Cardiac muscle cell (in vitro differentiated cells and primary cell): ENCODE measurements around the gene ACTBL2. TPM values are rescaled to one million over a fixed set of nuclear protein-coding genes. Genes with fewer than 3 reads are reported as not detected.
A peak's percentile ranks its signal among the peaks of the same experiment; 100 is the strongest.

Experiments used
- DNase-seq, 2 donors: peaks; one replicate each; pipeline versions ENCODE4 v3.0.0 to v3.0.0-alpha.2; 2010 to 2017; ENCODE audit warnings: low read depth in 1 of 2, low spot score in 1 of 2
- H3K27ac ChIP-seq: fragments of 200-600 bp; sonication (generic); 2 replicates; pipeline ENCODE4 v1.5.1; 2016
- H3K27me3 ChIP-seq: fragments of 200-600 bp; sonication (generic); 2 replicates; pipeline ENCODE4 v1.6.0; 2016; ENCODE audit warnings: control low read depth
- H3K36me3 ChIP-seq: fragments of 200-600 bp; sonication (generic); 2 replicates; pipeline ENCODE4 v1.5.1; 2016; ENCODE audit warnings: control low read depth
- H3K4me1 ChIP-seq: fragments of 200-600 bp; sonication (generic); 2 replicates; pipeline ENCODE4 v1.8.1; 2017; ENCODE audit warnings: low read depth, mild to moderate bottlenecking, mixed run types
- H3K4me3 ChIP-seq: fragments of 200-600 bp; sonication (generic); 2 replicates; pipeline ENCODE4 v1.5.1; 2016; ENCODE audit warnings: mild to moderate bottlenecking
- H3K9me3 ChIP-seq: fragments of 200-600 bp; sonication (generic); 2 replicates; pipeline ENCODE4 v1.5.1; 2017; ENCODE audit warnings: low read depth, mild to moderate bottlenecking, control low read depth
- CTCF ChIP-seq: IDR thresholded peaks from 2 replicates; pipeline ENCODE4 v1.5.1; 2012; ENCODE audit warnings: low read depth, mild to moderate bottlenecking, low read length
- polyA plus RNA-seq: library from polyadenylated mRNA; unstranded; fragments of >200 nt; fragmentation: Nextera tagmentation; extraction: Ambion mirVana; gene quantifications from 2 replicates; pipeline ENCODE4 v1.2.1, GENCODE V29; 2016
- total RNA-seq: library from RNA; depleted of rRNA; stranded (reverse); fragments of >200 nt; gene quantifications from 2 replicates; pipeline ENCODE4 v1.2.3, GENCODE V29; 2016

ACTBL2 gene
- total and polyA plus RNA-seq, 2 experiments from 2014 or later = not detected

- no peak for TF ChIP-seq CTCF
- H3K27me3 ChIP-seq = no peaks in the 10 kb centered on the region
- H3K4me1 ChIP-seq = peaks cover 11% of the 10 kb centered on the region
- H3K27ac ChIP-seq = no peak overlapping the region
- no peaks in the 10 kb centered on the region for H3K36me3 ChIP-seq
- H3K9me3 ChIP-seq = no peaks in the 10 kb centered on the region
- DNase-seq = no peak
- H3K4me3 ChIP-seq = no peak overlapping the region
Observed at GRCh38 chr5:57505272-57506200, 22.9 kb upstream of the ACTBL2 start.

- no peak for DNase-seq
- Histone ChIP-seq H3K4me3 (no peak overlapping the region), H3K27me3 (no peaks in the 10 kb centered on the region), H3K27ac (no peak overlapping the region), H3K36me3 (no peaks in the 10 kb centered on the region), H3K4me1 (peaks cover 11% of the 10 kb centered on the region), H3K9me3 (no peaks in the 10 kb centered on the region)
- TF ChIP-seq CTCF = no peak
Observed at GRCh38 chr5:57504357-57504756, 21.7 kb upstream of the ACTBL2 start.

GRCh38 chr5:57503433-57503832, 20.8 kb upstream of the ACTBL2 start:
- Histone ChIP-seq H3K27me3 (no peaks in the 10 kb centered on the region), H3K27ac (no peak overlapping the region), H3K4me3 (no peak overlapping the region), H3K9me3 (no peaks in the 10 kb centered on the region), H3K36me3 (no peaks in the 10 kb centered on the region), H3K4me1 (peaks cover 11% of the 10 kb centered on the region)
- DNase-seq = peak in 1 of 2 donors; percentile 78
- no peak for TF ChIP-seq CTCF

- Histone ChIP-seq H3K36me3 (no peaks in the 10 kb centered on the region), H3K4me3 (no peak overlapping the region), H3K27me3 (no peaks in the 10 kb centered on the region), H3K9me3 (no peaks in the 10 kb centered on the region), H3K27ac (peak overlapping the region; percentile 7), H3K4me1 (peaks cover 11% of the 10 kb centered on the region)
- no peak for TF ChIP-seq CTCF
- peak; percentile 19 to 48 for DNase-seq
Observed at GRCh38 chr5:57501414-57502201, 19.0 kb upstream of the ACTBL2 start.

- TF ChIP-seq CTCF = peak; percentile 77
- Histone ChIP-seq H3K36me3 (no peaks in the 10 kb centered on the region), H3K9me3 (no peaks in the 10 kb centered on the region), H3K27ac (no peak overlapping the region), H3K4me3 (no peak overlapping the region), H3K4me1 (peaks cover 6% of the 10 kb centered on the region), H3K27me3 (no peaks in the 10 kb centered on the region)
- peak; percentile 59 to 86 for DNase-seq
Observed at GRCh38 chr5:57499262-57500050, 16.8 kb upstream of the ACTBL2 start.
